ENCODE results near the gene SPECC1L. TPM values are rescaled to one million over a fixed set of nuclear protein-coding genes. Genes with fewer than 3 reads are reported as not detected.

The SPECC1L gene
- total RNA-seq, 1 donor from 2014 or later: 25.0 TPM

DNA sequence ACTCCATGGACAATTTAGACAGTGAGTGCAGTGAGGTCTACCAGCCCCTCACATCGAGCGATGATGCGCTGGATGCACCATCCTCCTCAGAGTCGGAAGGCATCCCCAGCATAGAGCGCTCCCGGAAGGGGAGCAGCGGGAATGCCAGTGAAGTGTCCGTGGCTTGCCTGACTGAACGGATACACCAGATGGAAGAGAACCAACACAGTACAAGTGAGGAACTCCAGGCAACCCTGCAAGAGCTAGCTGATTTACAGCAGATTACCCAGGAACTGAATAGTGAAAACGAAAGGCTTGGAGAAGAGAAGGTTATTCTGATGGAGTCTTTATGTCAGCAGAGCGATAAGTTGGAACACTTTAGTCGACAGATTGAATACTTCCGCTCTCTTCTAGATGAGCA, 51.4 kb downstream of the SPECC1L start:
- FAIRE-seq: no peak
- TF ChIP-seq, protein P1, sequence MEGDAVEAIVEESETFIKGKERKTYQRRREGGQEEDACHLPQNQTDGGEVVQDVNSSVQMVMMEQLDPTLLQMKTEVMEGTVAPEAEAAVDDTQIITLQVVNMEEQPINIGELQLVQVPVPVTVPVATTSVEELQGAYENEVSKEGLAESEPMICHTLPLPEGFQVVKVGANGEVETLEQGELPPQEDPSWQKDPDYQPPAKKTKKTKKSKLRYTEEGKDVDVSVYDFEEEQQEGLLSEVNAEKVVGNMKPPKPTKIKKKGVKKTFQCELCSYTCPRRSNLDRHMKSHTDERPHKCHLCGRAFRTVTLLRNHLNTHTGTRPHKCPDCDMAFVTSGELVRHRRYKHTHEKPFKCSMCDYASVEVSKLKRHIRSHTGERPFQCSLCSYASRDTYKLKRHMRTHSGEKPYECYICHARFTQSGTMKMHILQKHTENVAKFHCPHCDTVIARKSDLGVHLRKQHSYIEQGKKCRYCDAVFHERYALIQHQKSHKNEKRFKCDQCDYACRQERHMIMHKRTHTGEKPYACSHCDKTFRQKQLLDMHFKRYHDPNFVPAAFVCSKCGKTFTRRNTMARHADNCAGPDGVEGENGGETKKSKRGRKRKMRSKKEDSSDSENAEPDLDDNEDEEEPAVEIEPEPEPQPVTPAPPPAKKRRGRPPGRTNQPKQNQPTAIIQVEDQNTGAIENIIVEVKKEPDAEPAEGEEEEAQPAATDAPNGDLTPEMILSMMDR (IDR thresholded peaks at IDR 0.05; ENCODE audit: insufficient read depth, low read length, severe bottlenecking): no peak
- no peak for DNase-seq (ENCODE audit: low read depth)
- Histone ChIP-seq H3K4me3 (ENCODE audit: low read depth, low read length) (no peak overlapping the region), H3K27me3 (ENCODE audit: control insufficient read depth, insufficient read depth, low read length) (no peaks in the 10 kb centered on the region), H3K36me3 (ENCODE audit: control insufficient read depth, insufficient read depth, low read length) (peaks cover 9% of the 10 kb centered on the region)

DNA sequence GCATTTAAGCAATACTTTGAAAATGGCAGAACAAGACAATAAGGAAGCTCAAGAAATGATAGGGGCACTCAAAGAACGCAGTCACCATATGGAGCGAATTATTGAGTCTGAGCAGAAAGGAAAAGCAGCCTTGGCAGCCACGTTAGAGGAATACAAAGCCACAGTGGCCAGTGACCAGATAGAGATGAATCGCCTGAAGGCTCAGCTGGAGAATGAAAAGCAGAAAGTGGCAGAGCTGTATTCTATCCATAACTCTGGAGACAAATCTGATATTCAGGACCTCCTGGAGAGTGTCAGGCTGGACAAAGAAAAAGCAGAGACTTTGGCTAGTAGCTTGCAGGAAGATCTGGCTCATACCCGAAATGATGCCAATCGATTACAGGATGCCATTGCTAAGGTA, 51.9 kb downstream of the SPECC1L start:
- peaks cover 9% of the 10 kb centered on the region for H3K36me3 ChIP-seq (ENCODE audit: control insufficient read depth, insufficient read depth, low read length)
- FAIRE-seq: no peak
- H3K27me3 ChIP-seq (ENCODE audit: control insufficient read depth, insufficient read depth, low read length): no peaks in the 10 kb centered on the region
- DNase-seq (ENCODE audit: low read depth): no peak
- H3K4me3 ChIP-seq (ENCODE audit: low read depth, low read length): no peak overlapping the region
- TF ChIP-seq, protein P1 (IDR thresholded peaks at IDR 0.05; ENCODE audit: insufficient read depth, low read length, severe bottlenecking): no peak

- no peak for DNase-seq (ENCODE audit: low read depth)
- no peak overlapping the region for H3K4me3 ChIP-seq (ENCODE audit: low read depth, low read length)
- H3K36me3 ChIP-seq (ENCODE audit: control insufficient read depth, insufficient read depth, low read length): peaks cover 9% of the 10 kb centered on the region
- H3K27me3 ChIP-seq (ENCODE audit: control insufficient read depth, insufficient read depth, low read length): no peaks in the 10 kb centered on the region
- no peak for FAIRE-seq
- TF ChIP-seq, protein P1 (IDR thresholded peaks at IDR 0.05; ENCODE audit: insufficient read depth, low read length, severe bottlenecking): no peak
Measured at GRCh38 chr22:24323233-24323632, 52.6 kb downstream of the SPECC1L start.

GRCh38 chr22:24323695-24324094, 53.1 kb downstream of the SPECC1L start:
- no peak for FAIRE-seq
- H3K36me3 ChIP-seq (ENCODE audit: control insufficient read depth, insufficient read depth, low read length): peaks cover 9% of the 10 kb centered on the region
- TF ChIP-seq, protein P1 (IDR thresholded peaks at IDR 0.05; ENCODE audit: insufficient read depth, low read length, severe bottlenecking): no peak

GRCh38 chr22:24324137-24324536, 53.5 kb downstream of the SPECC1L start:
- H3K4me3 ChIP-seq (ENCODE audit: low read depth, low read length): no peak overlapping the region
- TF ChIP-seq, protein P1 (IDR thresholded peaks at IDR 0.05; ENCODE audit: insufficient read depth, low read length, severe bottlenecking): no peak
- FAIRE-seq (no peak), DNase-seq (ENCODE audit: low read depth) (no peak)
- peaks cover 9% of the 10 kb centered on the region for H3K36me3 ChIP-seq (ENCODE audit: control insufficient read depth, insufficient read depth, low read length)
- H3K27me3 ChIP-seq (ENCODE audit: control insufficient read depth, insufficient read depth, low read length): no peaks in the 10 kb centered on the region

More at GRCh38 chr22:24323695-24324094, 53.1 kb downstream of the SPECC1L start:
- Histone ChIP-seq H3K27me3 (ENCODE audit: control insufficient read depth, insufficient read depth, low read length) (no peaks in the 10 kb centered on the region), H3K4me3 (ENCODE audit: low read depth, low read length) (no peak overlapping the region)
- no peak for DNase-seq (ENCODE audit: low read depth)

DNA sequence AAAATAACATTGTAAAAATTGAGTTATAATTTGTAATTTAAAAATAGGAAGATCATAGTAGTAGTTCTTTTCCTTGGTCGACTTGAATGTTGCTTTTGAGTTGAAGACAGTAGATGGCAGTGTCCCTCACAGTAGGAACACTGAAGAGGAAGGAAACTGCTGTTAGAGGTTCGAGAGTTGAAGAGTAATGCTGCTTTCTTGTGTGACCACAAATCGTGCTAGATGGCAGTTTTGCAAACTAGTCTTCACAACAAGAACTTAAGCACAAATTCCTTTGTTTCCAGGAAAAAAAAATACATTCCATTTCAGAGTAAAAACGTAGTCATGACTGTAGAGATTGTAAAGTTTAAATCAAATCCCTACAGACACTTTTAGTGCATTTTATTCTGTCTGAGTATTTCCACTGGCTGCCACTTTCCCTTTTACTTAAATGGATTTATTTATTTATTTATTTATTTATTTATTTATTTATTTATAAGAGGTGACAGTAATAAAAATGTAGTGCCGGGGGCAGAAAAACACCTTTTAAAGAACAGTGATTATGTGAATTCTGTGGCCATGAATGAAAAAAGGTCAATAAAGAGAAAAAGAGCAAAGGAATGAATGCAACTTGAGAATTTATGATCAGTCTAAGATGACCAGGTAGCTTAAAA, 54.6 kb downstream of the SPECC1L start:
- peak; percentile 86 for FAIRE-seq
- H3K27me3 ChIP-seq (ENCODE audit: control insufficient read depth, insufficient read depth, low read length): no peaks in the 10 kb centered on the region
- DNase-seq (ENCODE audit: low read depth): peak; percentile 56
- TF ChIP-seq, protein P1 (IDR thresholded peaks at IDR 0.05; ENCODE audit: insufficient read depth, low read length, severe bottlenecking): peak; percentile 55
- no peak overlapping the region for H3K4me3 ChIP-seq (ENCODE audit: low read depth, low read length)
- H3K36me3 ChIP-seq (ENCODE audit: control insufficient read depth, insufficient read depth, low read length): peaks cover 12% of the 10 kb centered on the region

Measured in bronchial epithelial cell (primary cell).